GDM1 (cell line): ENCODE data around the gene TIMP1.
A peak's percentile ranks its signal among the peaks of the same experiment; 100 is the strongest.
"Not testable (repeated sequence)": the region's sequence is repeated elsewhere in the genome, so short reads cannot be mapped to it uniquely, and the experiment has no call there.

Experiments used
- DNase-seq: peaks from one replicate; lab custom pipeline; 2025; lab: John Stamatoyannopoulos, UW

The TIMP1 gene

GRCh38 chrX:47603125-47603524 lies 20.9 kb downstream of the TIMP1 start:
- DNase-seq, result not testable (repeated sequence)

GRCh38 chrX:47605024-47605423 lies 22.8 kb downstream of the TIMP1 start:
- DNase-seq, result no peak

- DNase-seq, result no peak
Observed at GRCh38 chrX:47607091-47607490, 24.9 kb downstream of the TIMP1 start.

GRCh38 chrX:47608130-47608810 lies 26.0 kb downstream of the TIMP1 start:
- no peak for DNase-seq

GRCh38 chrX:47610511-47610910 lies 28.3 kb downstream of the TIMP1 start:
- no peak for DNase-seq

GRCh38 chrX:47611489-47611888 lies 29.3 kb downstream of the TIMP1 start:
- DNase-seq, result no peak

GRCh38 chrX:47611926-47612325 lies 29.7 kb downstream of the TIMP1 start:
- no peak for DNase-seq

- no peak for DNase-seq
Observed at GRCh38 chrX:47612418-47612817, 30.2 kb downstream of the TIMP1 start.

- DNase-seq, result no peak
Observed at GRCh38 chrX:47613082-47613481, 30.8 kb downstream of the TIMP1 start.

GRCh38 chrX:47614618-47615017 lies 32.4 kb downstream of the TIMP1 start:
- DNase-seq, result no peak

GRCh38 chrX:47618923-47619485 lies 36.8 kb downstream of the TIMP1 start:
- DNase-seq, result no peak

GRCh38 chrX:47619486-47620302 lies 37.5 kb downstream of the TIMP1 start, which contains the start of gene SYN1:
Gene SYN1 (minus strand): TSS chrX:47619857. CDS start chrX:47619728, 129 bp downstream.
- peak; percentile 62 for DNase-seq

- DNase-seq, result no peak
Observed at GRCh38 chrX:47620303-47620685, 38.1 kb downstream of the TIMP1 start.

- no peak for DNase-seq
Observed at GRCh38 chrX:47621851-47622250, 39.6 kb downstream of the TIMP1 start.

GRCh38 chrX:47623540-47624027 lies 41.3 kb downstream of the TIMP1 start:
- DNase-seq, result no peak

GRCh38 chrX:47625365-47625764 lies 43.1 kb downstream of the TIMP1 start:
- DNase-seq, result no peak

- no peak for DNase-seq
Observed at GRCh38 chrX:47628982-47629381, 46.7 kb downstream of the TIMP1 start.

GRCh38 chrX:47629419-47630200 lies 47.4 kb downstream of the TIMP1 start, which contains the start of gene CFP:
Gene CFP (minus strand): TSS chrX:47629930. CDS start chrX:47629844, 86 bp downstream.
- DNase-seq, result peak; percentile 73

- no peak for DNase-seq
Observed at GRCh38 chrX:47631676-47632075, 49.4 kb downstream of the TIMP1 start.

GRCh38 chrX:47632666-47633065 lies 50.4 kb downstream of the TIMP1 start:
- no peak for DNase-seq

- DNase-seq, result no peak
Observed at GRCh38 chrX:47633689-47634590, 51.7 kb downstream of the TIMP1 start.
